Renal pelvis (tissue), 4 donors: ENCODE measurements around the gene ZBTB2. TPM values are rescaled to one million over a fixed set of nuclear protein-coding genes. Genes with fewer than 3 reads are reported as not detected.
"Not testable (repeated sequence)": the region's sequence is repeated elsewhere in the genome, so short reads cannot be mapped to it uniquely, and the experiment has no call there.

Source experiments
- DNase-seq: peaks from one replicate; pipeline ENCODE4 v3.0.0-alpha.2; 2013
- polyA plus RNA-seq, 3 donors: library from polyadenylated mRNA; unstranded; fragments of 120-200 nt; gene quantifications; one replicate each; pipeline ENCODE4 v1.2.1, GENCODE V29; 2013; ENCODE audit not compliant: insufficient read length in 3 of 3

The ZBTB2 gene
- polyA plus RNA-seq, 3 donors: 14.4 to 16.5 (median 14.4) TPM

DNA sequence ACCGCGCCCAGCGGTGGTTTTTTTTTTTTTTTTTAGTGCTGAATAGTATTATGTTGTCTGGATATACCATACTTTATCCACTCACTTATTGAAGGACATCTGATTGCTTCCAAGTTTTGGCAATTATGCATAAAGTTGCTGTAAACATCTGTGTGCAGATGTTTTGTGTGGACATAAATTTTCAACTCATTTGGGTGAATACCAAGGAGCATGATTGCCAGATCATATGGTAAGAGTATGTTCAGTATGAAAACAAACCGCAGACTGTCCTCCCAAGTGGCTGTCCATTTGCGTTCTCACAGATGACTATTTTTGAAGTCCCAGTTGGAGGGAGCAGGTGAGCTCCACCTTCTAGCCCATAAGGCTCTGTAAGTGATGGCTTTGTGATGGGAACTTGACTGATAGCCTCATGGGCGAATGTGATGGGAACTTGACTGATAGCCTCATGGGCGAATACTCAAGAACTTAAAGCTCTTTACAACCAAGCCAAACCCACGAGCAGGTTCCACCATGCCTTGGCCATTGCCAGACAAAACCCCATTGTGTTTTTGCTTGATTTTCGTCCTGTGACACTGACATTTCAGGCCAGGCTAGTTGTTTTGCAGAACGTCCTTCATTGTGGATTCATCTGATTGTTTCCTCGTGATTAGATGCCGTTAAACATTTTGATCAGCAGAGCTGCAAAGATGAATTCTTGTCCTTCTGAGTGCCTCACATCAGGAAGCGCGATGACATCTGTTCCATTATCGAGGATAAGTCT is 51.0 kb downstream of the ZBTB2 start:
- DNase-seq: no peak

DNA sequence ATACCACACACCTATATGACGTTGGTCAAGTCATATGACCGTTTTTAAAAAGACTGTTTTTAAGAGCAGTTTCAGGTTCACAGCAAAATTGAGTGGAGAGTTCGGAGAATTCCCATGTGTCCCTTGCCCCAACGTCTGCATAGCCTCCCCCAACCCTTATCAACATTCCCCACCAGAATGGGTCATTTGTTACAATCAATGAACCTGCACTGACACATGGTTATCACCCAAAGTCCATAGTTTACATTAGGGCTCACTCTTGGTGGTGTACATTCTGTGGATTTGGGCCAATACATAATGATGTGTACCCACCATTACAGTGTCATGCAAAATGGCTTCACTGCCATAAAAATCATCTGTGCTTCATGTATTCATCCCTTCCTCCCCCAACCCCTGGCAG is 52.0 kb downstream of the ZBTB2 start:
- DNase-seq: no peak

DNA sequence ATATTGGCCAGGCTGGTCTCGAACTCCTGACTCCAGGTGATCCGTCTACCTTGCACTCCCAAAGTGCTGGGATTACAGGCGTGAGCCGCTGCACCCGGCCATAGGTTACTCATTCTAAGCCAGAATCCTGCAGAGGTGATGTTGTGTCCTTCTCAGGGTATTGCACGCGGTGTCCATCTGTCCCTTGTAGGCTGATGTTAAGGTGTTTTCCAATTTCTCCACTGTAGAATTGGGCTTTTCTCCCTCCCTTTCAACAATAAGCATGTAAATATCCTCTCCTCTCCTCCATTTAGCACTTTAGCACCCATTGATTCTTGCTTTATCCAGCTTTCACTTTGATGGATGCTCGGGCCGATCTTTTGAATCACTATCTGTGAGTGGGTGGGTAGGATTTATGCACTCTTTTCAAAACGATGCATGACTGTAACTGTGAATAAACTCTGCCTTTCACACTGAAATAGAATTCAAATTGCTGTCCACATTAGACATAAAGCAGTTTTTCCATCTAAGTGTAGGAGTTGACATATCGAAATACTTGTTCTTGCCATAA is 52.6 kb downstream of the ZBTB2 start:
- no peak for DNase-seq

DNA sequence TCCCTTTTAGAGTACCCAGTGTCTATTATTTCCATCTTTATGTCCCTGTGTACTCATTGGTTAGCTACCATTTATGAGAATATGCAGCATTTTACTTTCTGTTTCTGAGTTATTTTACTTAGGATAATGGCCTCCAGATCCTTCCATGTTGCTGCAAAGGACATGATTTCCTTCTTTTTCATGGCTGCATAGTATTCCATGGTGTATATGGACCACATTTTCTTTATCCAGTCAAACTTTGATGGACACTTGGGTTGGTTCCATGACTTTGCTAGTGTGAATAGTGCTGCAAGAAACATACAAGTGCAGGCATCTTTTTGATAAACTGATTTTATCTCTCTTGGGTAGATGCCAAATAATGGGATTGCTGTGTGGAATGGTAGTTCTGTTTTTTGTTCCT is 55.4 kb downstream of the ZBTB2 start:
- no peak for DNase-seq

DNA sequence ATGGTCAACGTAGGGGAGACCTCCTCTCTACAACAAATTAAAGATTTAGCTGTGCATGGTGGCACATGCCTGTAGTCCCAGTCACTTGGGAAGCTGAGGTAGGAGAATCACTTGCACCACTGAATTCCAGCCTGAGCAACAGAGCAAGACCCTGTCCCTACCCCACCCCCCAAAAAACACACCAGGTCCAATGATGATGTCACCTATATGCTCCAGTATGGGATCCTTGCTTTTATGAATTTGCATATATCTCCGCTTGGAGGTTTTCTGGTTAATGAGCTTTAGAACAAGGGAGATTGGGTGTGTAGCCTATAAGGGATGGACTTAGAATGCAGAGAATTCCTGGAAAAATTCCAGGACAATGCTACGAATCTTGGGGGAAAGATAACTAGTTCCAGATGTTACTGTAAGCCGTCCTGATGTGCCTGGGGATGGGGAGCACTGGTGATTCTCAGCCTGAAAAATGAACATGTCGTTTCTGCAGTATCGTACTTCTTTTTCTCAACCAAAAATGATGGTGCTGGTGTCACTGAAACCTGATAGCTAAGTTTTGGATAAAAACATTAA is 61.1 kb downstream of the ZBTB2 start:
- peak; percentile 62 for DNase-seq

DNA sequence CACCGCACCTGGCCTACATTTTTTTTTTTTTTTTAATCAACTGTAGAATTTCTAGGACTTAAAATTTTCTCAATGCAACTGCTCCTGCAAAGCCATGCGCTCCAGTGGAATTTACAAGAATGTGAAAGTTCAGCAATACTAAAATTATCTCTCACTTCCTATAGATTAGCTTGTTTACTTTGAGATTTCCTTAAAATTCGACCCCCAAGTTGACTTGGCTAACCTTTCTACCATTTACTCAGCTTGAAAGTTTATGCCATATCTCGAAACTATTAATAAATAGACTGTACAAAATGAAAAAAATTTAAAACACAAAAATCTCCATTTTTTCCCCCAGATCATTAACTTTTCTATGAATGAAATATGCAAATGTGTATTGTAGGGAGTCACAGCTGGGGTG is 64.3 kb downstream of the ZBTB2 start:
- no peak for DNase-seq

DNA sequence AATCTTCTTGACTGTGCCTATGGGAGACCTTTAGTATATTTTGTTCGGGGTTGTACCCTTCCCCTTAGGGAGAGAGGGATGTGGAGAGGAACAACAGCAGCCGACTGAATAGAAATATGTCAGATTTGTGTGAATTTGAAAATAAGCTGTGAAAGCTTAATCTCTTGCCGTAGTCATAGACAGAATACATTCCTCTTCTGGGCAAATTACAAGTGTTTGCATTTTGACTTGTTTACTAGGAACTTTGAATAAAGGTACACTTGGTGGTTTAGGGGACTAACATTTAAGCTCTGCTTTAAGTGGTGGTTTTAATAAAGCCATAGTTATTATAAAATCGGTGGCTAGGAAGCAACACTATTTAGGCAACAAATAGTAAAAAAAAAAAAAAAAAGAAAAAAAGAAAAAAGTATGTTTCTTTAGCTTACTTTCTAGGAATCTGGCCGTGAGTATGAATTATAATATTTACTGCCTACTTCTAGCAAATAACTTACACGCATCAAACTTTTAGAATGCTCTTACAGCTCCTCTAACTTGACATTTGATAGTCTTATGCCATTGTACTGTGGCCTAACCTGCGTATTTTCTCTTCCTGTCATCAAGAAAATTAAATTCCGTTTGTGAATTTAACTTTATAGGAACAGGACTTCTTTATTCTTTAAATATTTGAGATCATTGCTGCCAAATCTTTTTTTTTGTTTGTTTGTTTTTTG is 65.1 kb downstream of the ZBTB2 start:
- DNase-seq: no peak

DNA sequence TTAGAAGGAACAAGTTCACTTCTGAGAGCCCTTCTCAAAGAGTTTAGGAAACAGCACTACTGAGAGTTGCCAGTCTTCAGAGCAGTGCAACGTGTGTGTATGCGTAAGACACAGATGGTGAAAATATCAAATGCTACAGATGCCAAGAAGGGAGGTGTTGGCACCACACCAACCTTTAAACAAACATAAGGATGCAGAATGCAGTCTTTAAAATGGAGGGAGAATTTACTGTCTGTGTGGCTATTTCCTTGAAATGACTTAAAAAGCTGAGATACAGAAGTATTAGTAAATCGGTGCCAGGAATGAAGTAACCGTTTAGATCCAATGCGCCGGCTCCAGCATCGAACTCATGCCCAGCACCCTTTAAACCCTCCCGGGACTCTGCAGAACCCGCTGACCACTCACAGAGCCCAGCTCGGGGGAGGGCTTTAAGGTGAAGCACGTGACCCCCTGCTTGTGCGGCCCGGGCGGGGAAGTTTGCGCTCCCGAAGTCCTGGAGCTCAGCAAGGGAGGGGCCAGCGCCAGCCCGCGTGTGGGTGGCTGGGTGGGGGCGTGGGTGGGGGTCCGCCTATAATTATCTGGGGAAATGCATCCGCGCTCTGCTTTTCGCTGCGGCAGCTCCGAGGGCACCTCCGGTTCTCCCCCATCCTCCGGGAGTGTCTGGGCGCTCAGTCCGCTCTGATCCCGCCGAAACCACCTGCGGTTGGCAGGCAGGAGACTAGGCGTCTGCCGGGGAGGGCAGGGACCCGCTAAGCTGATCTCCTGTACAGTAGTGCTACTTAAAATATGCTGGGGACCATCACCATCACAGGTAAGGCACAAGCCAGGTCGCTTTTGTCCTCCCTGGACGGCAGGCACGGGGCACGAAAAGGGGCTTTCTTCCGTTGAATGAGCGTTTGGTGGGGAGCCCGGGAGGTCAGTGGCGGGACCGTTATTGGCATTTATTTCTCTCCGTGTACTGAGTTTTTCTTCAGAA is 66.0 kb downstream of the ZBTB2 start:
- no peak for DNase-seq

DNA sequence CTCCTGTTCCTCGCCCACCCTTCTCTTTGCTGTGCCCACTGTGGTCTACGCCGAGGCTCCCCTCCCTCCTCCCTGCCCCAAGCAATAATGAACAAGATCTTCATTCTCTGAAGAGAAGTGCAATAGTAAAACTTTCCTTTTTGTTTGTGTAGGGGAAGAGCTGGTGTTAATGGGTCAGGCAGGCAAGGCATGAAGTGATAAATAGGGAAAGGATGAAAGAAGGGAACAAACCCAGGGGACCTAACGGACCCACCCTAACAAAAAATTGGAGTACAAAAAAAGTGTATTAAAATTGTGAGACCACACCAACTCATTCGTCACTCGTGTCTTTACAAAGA is 66.9 kb downstream of the ZBTB2 start:
- DNase-seq: no peak

DNA sequence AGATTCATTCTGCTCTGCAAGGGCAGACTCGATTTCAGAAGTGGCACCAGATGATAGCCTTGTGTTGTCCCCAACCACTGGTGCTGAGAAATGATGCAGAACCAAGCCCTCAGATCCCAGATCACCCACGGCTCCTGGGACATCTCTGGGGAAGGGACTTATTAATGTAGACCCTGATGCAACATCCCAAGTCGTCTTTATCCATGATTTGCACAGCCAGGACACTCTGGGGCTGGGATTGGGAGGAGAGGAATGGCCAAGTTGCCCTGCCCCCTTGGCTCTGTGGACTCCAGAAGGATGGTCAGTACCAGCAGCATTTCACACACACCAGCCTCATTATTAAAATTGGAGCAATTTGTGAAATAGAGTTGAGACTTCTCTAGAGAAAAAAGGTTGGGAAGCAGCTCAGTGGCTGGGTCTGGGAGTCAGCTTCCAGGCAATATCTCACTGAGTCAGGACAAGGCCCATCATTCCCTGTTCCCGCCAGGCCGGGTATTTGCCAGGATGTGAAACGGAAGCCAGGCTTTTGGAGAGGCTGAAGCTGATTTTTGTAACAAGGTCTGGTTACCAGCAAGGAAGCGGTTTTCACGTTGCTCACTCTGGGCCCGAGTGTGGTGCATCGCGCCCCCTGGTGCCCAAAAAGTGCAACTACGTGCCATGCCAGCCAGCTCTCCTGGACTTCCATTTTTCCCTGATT is 67.4 kb downstream of the ZBTB2 start:
- peak; percentile 84 for DNase-seq

DNA sequence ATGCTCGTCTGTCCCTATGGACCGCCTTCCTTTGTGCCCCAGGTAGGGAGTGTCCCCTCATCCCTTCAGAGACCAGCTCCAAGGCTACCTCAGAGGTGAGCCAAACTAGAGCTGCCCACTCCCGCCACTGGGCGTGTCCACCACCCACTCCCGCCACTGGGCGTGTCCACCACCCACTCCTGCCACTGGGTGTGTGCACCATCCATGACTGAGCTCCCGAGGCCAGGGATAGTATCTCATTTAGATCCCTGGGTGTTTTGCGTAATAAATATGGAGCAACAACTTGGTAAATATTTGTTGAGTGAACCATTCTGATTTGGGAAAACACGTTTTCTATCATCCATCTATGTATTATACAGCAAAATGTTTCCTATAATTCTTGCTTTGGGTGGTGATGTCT is 68.8 kb downstream of the ZBTB2 start:
- DNase-seq: no peak

DNA sequence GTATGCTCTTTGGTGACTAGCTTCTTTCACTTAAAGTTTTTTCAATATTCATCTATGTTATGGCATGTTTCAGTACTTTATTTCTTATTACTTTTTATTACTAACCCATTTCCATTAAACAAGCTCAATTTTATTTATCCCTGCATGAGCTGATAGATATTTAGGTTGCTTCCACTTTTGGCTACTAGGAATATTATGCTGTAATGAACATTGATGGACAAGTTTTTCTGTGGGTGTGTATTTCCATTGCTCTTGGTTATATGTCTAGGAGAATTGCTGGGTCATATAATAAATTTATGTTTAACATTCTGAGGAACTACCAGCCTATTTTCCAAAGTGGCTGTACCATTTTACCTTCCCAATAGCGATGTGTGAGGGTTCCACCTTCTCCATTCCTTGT is 69.9 kb downstream of the ZBTB2 start:
- no peak for DNase-seq

DNA sequence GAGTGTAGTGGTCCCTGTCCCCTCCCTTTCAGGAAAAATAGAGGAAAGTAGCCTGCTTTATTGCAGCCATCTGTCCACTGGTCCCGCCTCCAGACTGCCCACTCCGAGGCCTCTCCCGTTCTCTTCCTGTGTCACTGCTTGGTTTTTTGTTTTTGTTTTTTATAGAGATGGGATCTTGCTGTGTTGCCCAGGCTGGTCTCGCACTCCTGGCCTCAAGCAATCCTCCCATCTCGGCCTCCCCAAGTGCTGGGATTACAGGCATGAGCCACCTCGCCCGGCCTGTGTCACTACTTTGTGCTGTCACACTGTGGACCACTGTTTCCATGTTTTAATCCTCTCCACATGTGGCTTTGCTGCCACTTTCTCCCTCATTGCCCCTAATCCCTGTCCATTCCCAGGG is 71.2 kb downstream of the ZBTB2 start:
- DNase-seq: no peak

DNA sequence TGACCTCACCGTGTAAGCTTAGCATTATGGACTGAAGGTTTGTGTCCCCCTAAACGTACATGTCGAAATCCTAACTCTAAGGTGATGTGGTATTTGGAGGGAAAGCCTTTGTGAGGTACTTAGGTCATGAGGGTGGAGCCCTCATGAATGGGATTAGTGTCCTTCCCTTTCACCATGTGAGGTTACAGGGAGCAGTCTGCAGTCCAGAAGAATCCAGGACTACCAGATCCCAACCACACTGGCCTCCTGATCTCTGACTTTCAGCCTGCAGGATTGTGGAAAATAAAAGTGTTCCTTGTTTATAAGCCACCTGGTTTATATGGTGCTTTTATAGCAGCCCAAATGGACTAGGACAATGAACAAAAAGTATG is 73.4 kb downstream of the ZBTB2 start:
- DNase-seq: no peak

DNA sequence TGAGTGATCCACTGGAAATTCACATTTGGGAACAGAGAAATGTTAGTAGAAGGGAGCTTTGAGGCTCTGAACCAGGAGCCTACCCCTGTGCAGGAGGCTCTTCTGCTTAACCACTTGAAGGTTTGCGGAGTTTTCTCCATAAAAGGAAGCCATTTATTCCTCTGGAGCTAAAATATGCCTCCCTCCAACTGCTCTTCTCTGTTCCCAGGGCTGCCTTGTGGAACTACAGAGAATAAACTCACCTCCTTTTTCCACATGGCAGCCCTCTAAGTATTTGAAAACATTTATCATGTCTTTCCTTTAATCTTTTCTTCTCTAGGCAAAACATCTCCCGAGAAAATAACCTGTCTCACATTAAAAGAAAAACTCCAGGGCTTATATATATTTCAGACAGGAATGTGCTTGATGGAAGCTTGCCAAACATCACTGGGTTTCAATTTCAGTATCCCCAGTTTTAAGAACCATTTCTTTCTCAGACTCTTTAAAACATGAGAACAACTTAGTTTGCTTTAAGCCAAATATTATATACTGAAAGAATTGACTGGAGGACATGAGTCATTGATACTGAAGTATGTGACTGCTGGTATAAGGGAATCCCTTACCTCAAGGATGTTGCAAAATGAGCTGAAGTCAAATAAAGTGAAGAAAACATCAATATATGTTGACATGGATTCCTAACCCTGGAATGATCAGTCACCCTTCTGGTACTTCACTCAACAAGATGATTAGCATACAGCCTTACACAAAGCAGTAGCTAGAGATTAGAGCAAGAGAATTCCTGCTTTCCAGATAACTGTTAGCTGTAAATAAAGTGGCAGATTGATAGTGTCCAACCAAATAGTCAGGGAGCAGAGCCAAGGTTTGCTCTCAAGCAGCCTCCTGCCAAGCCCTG is 74.0 kb downstream of the ZBTB2 start:
- peak; percentile 79 for DNase-seq

DNA sequence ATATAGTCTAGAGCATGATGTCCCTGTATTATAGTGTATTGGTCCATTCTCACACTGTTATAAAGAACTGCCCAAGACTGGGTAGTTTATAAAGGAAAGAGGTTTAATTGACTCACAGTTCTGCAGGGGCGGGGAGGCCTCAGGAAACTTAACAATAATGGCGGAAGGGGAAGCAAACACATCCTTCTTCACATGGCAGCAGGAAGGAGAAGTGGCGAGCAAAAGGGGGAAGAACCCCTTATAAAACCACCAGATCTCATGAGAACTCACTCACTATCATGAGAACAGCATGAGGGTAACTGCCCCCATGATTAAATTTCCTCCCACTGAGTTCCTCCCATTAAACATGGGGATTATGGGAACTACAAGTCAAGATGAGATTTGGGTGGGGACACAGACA is 75.7 kb downstream of the ZBTB2 start:
- not testable (repeated sequence) for DNase-seq
